NCI-H524 (cell line): Measurements from ENCODE around the gene SLX4IP.
"Not testable (repeated sequence)": the region's sequence is repeated elsewhere in the genome, so short reads cannot be mapped to it uniquely, and the experiment has no call there.

ENCODE experiments used
- DNase-seq, 2 experiments: peaks; one replicate each; lab custom pipeline; 2025; lab: John Stamatoyannopoulos, UW

SLX4IP gene

GRCh38 chr20:10573273-10573950 is 138.3 kb downstream of the SLX4IP start:
- DNase-seq, result no peak

DNA sequence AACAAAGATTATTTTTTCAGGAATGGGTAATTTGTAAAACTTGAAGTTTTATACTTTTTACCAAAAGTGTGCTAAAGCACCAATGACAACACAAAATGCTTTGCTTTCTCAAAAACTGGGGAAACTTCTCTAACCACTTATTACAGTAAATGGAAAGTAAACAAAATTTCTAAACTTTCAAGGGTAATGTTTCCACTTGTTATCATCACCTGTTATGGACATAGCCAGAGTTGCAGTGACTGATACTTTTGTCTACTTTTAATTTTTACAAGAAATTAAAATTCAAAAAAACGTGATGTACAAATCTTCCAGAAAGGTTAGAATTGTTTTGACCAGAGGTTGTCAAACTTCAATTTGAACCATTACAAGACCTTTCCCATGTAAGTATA is 138.8 kb downstream of the SLX4IP start:
- DNase-seq, result no peak

GRCh38 chr20:10576411-10577090 is 141.4 kb downstream of the SLX4IP start:
- DNase-seq, result no peak

GRCh38 chr20:10577648-10578047 is 142.5 kb downstream of the SLX4IP start:
- no peak for DNase-seq

GRCh38 chr20:10578607-10579006 is 143.5 kb downstream of the SLX4IP start:
- no peak for DNase-seq

- no peak for DNase-seq
These were observed 144.8 kb downstream of the SLX4IP start for GRCh38 chr20:10579942-10580341.

DNA sequence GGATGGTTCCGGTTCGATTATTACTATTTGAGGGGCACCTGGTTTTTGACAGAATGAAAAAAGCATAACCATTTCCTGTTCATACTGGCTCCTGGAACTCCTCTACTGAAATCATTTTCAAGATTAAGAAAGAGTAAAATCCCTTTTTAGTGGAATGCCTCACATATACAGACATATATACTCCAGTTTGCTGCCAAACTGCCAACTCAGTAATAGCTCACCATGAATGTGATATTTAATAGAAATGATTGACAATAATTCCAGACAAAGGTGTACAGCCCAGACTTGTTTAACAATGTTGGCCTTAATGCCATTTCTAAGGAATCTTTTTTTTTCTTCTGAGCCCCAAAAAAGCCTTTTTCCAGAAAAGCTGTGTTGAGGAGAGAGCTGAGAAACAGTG is 145.6 kb downstream of the SLX4IP start:
- DNase-seq, result no peak

- DNase-seq, result no peak
These were observed 146.7 kb downstream of the SLX4IP start for GRCh38 chr20:10581823-10582222.

- DNase-seq, result no peak
These were observed 149.3 kb downstream of the SLX4IP start for GRCh38 chr20:10584371-10584770.

DNA sequence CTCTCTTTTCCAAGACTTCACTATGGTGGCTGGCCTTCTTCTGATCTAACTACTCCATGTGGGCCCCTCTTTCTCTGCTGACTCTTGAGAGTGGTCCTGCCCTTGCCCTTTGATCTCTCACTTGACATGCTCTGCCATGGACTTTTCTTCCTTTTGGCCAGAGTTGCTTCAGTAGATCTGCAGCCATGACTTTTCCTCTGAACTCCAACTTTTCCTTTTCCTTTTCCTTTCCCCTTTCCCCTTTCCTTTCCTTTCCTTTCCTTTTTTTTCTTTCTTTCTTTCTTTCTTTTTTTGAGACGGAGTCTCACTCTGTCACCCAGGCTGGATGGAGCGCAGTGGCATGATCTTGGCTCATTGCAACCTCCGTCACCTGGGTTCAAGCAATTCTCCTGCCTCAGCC is 150.2 kb downstream of the SLX4IP start:
- no peak for DNase-seq

DNA sequence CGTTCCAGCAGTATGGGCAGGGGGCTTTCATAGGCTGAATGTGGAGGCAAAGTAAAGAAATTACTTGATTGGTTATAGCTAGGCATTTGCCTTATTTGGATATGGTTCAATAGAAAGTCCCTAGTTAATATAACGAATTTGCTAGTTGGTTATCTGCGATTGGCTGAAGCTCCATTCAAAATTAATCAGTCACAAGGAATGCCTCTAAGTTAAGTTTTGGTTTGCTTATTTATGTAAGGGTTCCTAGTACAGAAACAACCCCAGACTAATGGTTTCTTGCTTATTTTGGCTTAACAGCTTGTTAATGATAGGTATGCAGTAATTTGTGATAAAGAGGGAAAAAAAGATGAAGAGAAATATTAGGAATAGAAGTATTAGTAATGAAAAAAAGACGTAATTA is 151.2 kb downstream of the SLX4IP start:
- no peak for DNase-seq

GRCh38 chr20:10590446-10590845 is 155.3 kb downstream of the SLX4IP start:
- DNase-seq, result not testable (repeated sequence)

DNA sequence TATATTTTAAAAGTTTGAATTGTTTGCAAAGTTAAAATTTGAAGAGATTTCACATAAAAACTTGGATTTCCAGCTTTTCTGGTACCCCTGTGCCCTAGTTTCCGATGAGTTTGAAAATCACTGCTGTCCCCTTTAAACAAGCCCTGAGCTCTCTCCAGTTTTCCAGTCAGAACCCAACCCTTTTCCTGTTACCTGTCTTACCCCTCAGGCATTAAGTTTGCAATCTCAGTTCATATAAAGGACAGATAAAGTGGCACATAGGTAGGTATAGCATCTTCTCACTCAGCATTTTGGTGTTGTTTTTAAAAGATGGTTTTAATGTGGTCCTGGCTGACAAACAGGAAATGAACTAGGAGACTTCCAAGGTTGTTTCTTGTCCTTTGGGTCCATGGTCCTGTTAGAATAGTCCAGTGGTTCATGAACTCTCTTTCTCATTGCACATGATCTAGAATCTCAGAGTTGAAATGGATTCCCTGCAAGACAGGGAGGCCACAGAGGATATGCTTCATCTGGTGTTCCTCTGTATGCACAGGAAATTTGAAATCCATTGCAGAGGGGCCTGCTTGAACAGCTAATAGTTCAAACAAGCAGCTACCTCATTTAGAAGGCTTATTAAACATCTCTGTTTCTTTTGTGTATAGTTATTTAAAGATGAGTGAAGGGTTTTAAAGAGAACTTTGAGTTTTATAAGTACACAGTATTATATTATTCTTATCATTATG is 156.0 kb downstream of the SLX4IP start:
- no peak for DNase-seq

- no peak for DNase-seq
These were observed 156.9 kb downstream of the SLX4IP start for GRCh38 chr20:10591946-10592521.

- DNase-seq, result no peak
These were observed 159.3 kb downstream of the SLX4IP start for GRCh38 chr20:10594296-10594868.

GRCh38 chr20:10595266-10595665 is 160.2 kb downstream of the SLX4IP start:
- DNase-seq, result no peak

DNA sequence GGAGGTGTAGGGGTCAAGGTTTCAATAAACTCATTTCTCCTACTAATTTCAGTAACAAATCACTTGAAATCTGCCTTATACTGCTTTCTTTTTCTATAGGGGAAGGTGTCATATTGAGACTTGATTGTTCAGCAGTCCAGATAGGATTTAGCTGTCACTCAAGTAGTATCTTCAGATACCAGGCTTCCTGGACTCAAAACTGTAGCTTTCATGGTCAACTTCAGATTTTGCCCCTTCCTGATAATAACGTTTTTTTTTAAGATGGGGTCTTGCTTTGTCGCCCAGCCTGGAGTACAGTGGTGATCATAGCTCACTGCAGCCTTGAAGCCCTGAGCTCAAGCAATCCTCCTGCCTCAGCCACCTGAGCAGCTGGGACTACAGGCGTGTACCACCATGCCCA is 160.9 kb downstream of the SLX4IP start:
- no peak for DNase-seq

DNA sequence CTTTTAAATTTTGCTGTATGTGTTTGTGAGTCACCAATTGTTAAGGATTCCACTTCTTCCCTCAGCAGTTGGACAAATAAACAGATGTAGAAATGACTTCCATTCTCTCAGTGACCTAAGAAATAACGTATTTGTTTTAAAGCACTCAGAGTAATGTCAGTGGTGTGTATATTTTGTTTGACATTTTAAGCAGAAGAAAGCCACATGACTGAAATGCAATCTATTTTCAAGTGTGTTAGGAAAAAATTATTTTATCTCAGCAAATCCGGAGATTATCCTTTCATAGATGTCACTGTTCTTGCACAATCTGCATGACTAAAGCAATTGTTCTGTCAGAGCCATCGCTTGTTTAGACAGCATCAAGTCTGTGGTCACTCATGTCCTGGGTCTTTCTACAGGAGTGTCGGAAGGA is 161.6 kb downstream of the SLX4IP start:
- no peak for DNase-seq

DNA sequence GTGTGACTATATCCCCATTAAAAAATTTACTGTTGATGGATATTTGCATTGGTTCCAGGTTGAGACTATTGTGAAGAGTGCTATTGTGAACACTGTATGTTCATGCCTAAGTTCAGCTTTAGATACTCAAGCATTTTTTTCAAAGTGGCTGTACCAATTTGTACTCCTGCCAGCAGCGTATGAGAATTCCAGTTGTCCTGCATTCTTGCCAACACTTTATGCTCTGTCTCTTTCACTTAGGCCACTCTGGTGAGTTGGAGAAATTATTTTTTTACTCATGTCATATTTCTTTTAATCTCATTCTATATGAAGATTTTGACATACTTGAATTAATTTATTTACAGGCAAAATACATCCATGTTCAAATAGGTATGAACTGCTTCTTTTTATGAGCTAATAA is 162.5 kb downstream of the SLX4IP start:
- no peak for DNase-seq

GRCh38 chr20:10602221-10602871 is 167.2 kb downstream of the SLX4IP start:
- DNase-seq, result no peak

GRCh38 chr20:10603378-10603777 is 168.3 kb downstream of the SLX4IP start:
- no peak for DNase-seq
